ENCODE results near the gene CASK. TPM values are rescaled to one million over a fixed set of nuclear protein-coding genes. Genes with fewer than 3 reads are reported as not detected.

Gene CASK
- polyA plus RNA-seq, 1 donor from 2014 or later, result 58.3 TPM

DNA sequence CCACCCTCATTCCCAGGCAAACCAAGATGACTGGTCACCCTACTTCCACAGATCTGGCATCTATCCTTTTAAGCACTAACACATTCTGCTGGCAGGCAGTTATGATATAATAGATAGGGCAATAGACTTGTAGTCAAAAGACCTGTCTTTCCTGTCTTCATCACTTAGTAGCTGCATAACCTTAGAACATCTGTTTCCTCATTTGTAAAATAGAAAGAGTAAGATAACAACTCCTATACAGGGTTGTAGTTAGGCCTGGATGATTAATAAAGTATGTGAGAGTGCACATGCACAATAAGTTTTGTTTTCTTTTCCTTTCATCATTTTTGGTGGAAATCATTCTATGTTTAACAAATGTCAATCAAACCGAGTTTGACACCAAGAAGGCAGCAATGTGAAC, 127.3 kb downstream of the CASK start:
- TF ChIP-seq, protein P1, sequence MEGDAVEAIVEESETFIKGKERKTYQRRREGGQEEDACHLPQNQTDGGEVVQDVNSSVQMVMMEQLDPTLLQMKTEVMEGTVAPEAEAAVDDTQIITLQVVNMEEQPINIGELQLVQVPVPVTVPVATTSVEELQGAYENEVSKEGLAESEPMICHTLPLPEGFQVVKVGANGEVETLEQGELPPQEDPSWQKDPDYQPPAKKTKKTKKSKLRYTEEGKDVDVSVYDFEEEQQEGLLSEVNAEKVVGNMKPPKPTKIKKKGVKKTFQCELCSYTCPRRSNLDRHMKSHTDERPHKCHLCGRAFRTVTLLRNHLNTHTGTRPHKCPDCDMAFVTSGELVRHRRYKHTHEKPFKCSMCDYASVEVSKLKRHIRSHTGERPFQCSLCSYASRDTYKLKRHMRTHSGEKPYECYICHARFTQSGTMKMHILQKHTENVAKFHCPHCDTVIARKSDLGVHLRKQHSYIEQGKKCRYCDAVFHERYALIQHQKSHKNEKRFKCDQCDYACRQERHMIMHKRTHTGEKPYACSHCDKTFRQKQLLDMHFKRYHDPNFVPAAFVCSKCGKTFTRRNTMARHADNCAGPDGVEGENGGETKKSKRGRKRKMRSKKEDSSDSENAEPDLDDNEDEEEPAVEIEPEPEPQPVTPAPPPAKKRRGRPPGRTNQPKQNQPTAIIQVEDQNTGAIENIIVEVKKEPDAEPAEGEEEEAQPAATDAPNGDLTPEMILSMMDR (IDR thresholded peaks at IDR 0.05; ENCODE audit: poor library complexity, severe bottlenecking), result no peak
- TF ChIP-seq EP300 (conservative IDR thresholded peaks at IDR 0.05; ENCODE audit: poor library complexity, severe bottlenecking), result no peak
- TF ChIP-seq POLR2AphosphoS5 (IDR thresholded peaks at IDR 0.05), result no peak
- no peak for TF ChIP-seq RAD21 (conservative IDR thresholded peaks at IDR 0.05)
- no peak for TF ChIP-seq MXI1 (conservative IDR thresholded peaks at IDR 0.05; ENCODE audit: poor library complexity, severe bottlenecking)
- TF ChIP-seq, protein P2, sequence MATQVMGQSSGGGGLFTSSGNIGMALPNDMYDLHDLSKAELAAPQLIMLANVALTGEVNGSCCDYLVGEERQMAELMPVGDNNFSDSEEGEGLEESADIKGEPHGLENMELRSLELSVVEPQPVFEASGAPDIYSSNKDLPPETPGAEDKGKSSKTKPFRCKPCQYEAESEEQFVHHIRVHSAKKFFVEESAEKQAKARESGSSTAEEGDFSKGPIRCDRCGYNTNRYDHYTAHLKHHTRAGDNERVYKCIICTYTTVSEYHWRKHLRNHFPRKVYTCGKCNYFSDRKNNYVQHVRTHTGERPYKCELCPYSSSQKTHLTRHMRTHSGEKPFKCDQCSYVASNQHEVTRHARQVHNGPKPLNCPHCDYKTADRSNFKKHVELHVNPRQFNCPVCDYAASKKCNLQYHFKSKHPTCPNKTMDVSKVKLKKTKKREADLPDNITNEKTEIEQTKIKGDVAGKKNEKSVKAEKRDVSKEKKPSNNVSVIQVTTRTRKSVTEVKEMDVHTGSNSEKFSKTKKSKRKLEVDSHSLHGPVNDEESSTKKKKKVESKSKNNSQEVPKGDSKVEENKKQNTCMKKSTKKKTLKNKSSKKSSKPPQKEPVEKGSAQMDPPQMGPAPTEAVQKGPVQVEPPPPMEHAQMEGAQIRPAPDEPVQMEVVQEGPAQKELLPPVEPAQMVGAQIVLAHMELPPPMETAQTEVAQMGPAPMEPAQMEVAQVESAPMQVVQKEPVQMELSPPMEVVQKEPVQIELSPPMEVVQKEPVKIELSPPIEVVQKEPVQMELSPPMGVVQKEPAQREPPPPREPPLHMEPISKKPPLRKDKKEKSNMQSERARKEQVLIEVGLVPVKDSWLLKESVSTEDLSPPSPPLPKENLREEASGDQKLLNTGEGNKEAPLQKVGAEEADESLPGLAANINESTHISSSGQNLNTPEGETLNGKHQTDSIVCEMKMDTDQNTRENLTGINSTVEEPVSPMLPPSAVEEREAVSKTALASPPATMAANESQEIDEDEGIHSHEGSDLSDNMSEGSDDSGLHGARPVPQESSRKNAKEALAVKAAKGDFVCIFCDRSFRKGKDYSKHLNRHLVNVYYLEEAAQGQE (IDR thresholded peaks at IDR 0.05; ENCODE audit: borderline replicate concordance), result no peak
- no peak for TF ChIP-seq SMC3 (conservative IDR thresholded peaks at IDR 0.05; ENCODE audit: poor library complexity)
- no peak for TF ChIP-seq TAF1 (IDR thresholded peaks at IDR 0.05; ENCODE audit: low read depth)
- TF ChIP-seq EZH2 (IDR thresholded peaks at IDR 0.05; ENCODE audit: borderline replicate concordance, insufficient read depth, low read length, poor library complexity, severe bottlenecking), result no peak
- H3K4me2 ChIP-seq (ENCODE audit: low read length), result no peak overlapping the region
- no peaks in the 10 kb centered on the region for H4K20me1 ChIP-seq (ENCODE audit: insufficient read depth)
- H3K9ac ChIP-seq (ENCODE audit: low read length), result no peak overlapping the region
- no peaks in the 10 kb centered on the region for H3F3A ChIP-seq (ENCODE audit: insufficient read depth, low read length, poor library complexity, severe bottlenecking)
- H2AFZ ChIP-seq (ENCODE audit: low read depth, low read length), result no peak overlapping the region
- no peak overlapping the region for H3K27ac ChIP-seq (ENCODE audit: low read length)
- H3K27me3 ChIP-seq (ENCODE audit: insufficient read depth, low read depth, low read length), result no peaks in the 10 kb centered on the region
- peaks cover 11% of the 10 kb centered on the region for H3K79me2 ChIP-seq (replicated peaks; ENCODE audit: insufficient read depth, low read length)
- no peaks in the 10 kb centered on the region for H3K9me2 ChIP-seq (ENCODE audit: insufficient read depth, low read length)
- H3K9me3 ChIP-seq (ENCODE audit: low read length), result no peaks in the 10 kb centered on the region
- no peak overlapping the region for H3K4me3 ChIP-seq (ENCODE audit: low read length)
- no peaks in the 10 kb centered on the region for H3K36me3 ChIP-seq (ENCODE audit: insufficient read depth, low read length)

DNA sequence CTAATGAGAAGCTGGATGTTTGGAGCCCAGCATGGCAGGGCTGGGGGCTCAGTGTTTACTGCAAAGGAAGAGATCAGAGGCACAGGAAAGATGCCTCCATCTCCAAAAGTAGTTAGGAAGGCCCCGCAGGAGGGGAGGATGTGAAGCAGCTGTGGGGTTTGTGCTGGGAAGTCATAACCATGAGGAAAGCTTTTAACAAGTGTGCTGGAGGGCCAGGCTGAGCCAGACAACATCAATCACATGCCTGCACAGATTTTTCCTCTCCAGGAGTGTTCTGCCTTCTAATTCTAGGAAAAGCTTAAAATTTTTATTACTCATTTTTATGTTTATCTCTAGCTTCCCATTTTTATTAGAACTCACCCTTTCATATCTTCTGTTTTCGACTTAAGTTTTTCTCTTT, 134.0 kb downstream of the CASK start:
- no peak overlapping the region for H2AFZ ChIP-seq (ENCODE audit: low read depth, low read length)
- H4K20me1 ChIP-seq (ENCODE audit: insufficient read depth), result no peaks in the 10 kb centered on the region
- H3K27ac ChIP-seq (ENCODE audit: low read length), result no peak overlapping the region
- no peaks in the 10 kb centered on the region for H3K36me3 ChIP-seq (ENCODE audit: insufficient read depth, low read length)
- no peak overlapping the region for H3K9ac ChIP-seq (ENCODE audit: low read length)
- TF ChIP-seq TAF1 (IDR thresholded peaks at IDR 0.05; ENCODE audit: low read depth) (no peak), SMC3 (conservative IDR thresholded peaks at IDR 0.05; ENCODE audit: poor library complexity) (no peak), MXI1 (conservative IDR thresholded peaks at IDR 0.05; ENCODE audit: poor library complexity, severe bottlenecking) (no peak), EZH2 (IDR thresholded peaks at IDR 0.05; ENCODE audit: borderline replicate concordance, insufficient read depth, low read length, poor library complexity, severe bottlenecking) (no peak), EP300 (conservative IDR thresholded peaks at IDR 0.05; ENCODE audit: poor library complexity, severe bottlenecking) (no peak), RAD21 (conservative IDR thresholded peaks at IDR 0.05) (no peak), POLR2AphosphoS5 (IDR thresholded peaks at IDR 0.05) (no peak)
- TF ChIP-seq, protein P2 (IDR thresholded peaks at IDR 0.05; ENCODE audit: borderline replicate concordance), result no peak
- TF ChIP-seq, protein P1 (IDR thresholded peaks at IDR 0.05; ENCODE audit: poor library complexity, severe bottlenecking), result no peak
- H3K4me3 ChIP-seq (ENCODE audit: low read length), result no peak overlapping the region
- H3K9me2 ChIP-seq (ENCODE audit: insufficient read depth, low read length), result no peaks in the 10 kb centered on the region
- H3K79me2 ChIP-seq (replicated peaks; ENCODE audit: insufficient read depth, low read length), result peaks cover 9% of the 10 kb centered on the region
- H3F3A ChIP-seq (ENCODE audit: insufficient read depth, low read length, poor library complexity, severe bottlenecking), result no peaks in the 10 kb centered on the region
- H3K4me2 ChIP-seq (ENCODE audit: low read length), result no peak overlapping the region
- no peaks in the 10 kb centered on the region for H3K9me3 ChIP-seq (ENCODE audit: low read length)
- H3K27me3 ChIP-seq (ENCODE audit: insufficient read depth, low read depth, low read length), result no peaks in the 10 kb centered on the region
